WTC11 (cell line): Measurements from ENCODE around the gene PICALM. TPM values are rescaled to one million over a fixed set of nuclear protein-coding genes. Genes with fewer than 3 reads are reported as not detected.

Source experiments
- ATAC-seq: fragments of 200-7000 bp; cut with Tn5 transposase; 2 replicates; pipeline ENCODE4 v1.10.0; 2021; ENCODE audit warnings: mild to moderate bottlenecking, moderate library complexity
- CTCF ChIA-PET: fragments of 300-600 bp; sonication (Branson Sonifier 250); formaldehyde crosslinking; loops from one replicate; lab custom pipeline; 2021; ENCODE audit warnings: antibody characterized with exemption; lab: Charles Lee
- POLR2A ChIA-PET: fragments of 350-600 bp; sonication (Branson Sonifier 250); formaldehyde crosslinking; loops from one replicate; lab custom pipeline; 2021; ENCODE audit warnings: antibody characterized with exemption; lab: Charles Lee
- DNase-seq: peaks from one replicate; pipeline ENCODE4 v3.0.0; 2021; ENCODE audit warnings: low spot score
- H3K27ac Mint-ChIP-seq: 2 replicates; pipeline ENCODE4 v1.8.0; 2021; ENCODE audit warnings: mixed read lengths
- H3K27me3 Mint-ChIP-seq: 2 replicates; pipeline ENCODE4 v1.8.0; 2021; ENCODE audit warnings: low read depth, mild to moderate bottlenecking, moderate library complexity, mixed read lengths
- H3K36me3 Mint-ChIP-seq: 2 replicates; pipeline ENCODE4 v1.8.0; 2021; ENCODE audit warnings: mixed read lengths
- H3K4me1 Mint-ChIP-seq: 2 replicates; pipeline ENCODE4 v1.8.0; 2022; ENCODE audit warnings: mixed read lengths
- H3K4me3 Mint-ChIP-seq: 2 replicates; pipeline ENCODE4 v1.8.0; 2021; ENCODE audit warnings: mild to moderate bottlenecking, moderate library complexity, mixed read lengths
- H3K9me3 Mint-ChIP-seq: 2 replicates; pipeline ENCODE4 v1.8.0; 2021; ENCODE audit warnings: mixed read lengths
- CBFB ChIP-seq: sonication (generic); formaldehyde crosslinking; IDR thresholded peaks from 2 replicates; pipeline ENCODE4 v1.8.1; 2022; ENCODE audit warnings: mild to moderate bottlenecking, low read depth, missing genetic modification reagents
- ETV6 ChIP-seq: sonication (generic); formaldehyde crosslinking; IDR thresholded peaks from 2 replicates; pipeline ENCODE4 v1.8.1; 2022; ENCODE audit warnings: mild to moderate bottlenecking, missing genetic modification reagents
- IRF1 ChIP-seq: sonication (generic); formaldehyde crosslinking; IDR thresholded peaks from 2 replicates; pipeline ENCODE4 v1.8.0; 2023; ENCODE audit warnings: missing genetic modification reagents
- IRF2 ChIP-seq: sonication (generic); formaldehyde crosslinking; IDR thresholded peaks from 2 replicates; pipeline ENCODE4 v1.8.0; 2022; ENCODE audit warnings: low read depth, missing genetic modification reagents, borderline replicate concordance
- KAT7 ChIP-seq: sonication (generic); formaldehyde crosslinking; IDR thresholded peaks from 2 replicates; pipeline ENCODE4 v1.8.1; 2023; ENCODE audit warnings: missing genetic modification reagents, mild to moderate bottlenecking, borderline replicate concordance
- NFYB ChIP-seq: sonication (generic); formaldehyde crosslinking; conservative IDR thresholded peaks from 2 replicates; pipeline ENCODE4 v1.8.0; 2022; ENCODE audit warnings: low read depth, missing genetic modification reagents
- RELA ChIP-seq: sonication (generic); formaldehyde crosslinking; IDR thresholded peaks from 2 replicates; pipeline ENCODE4 v1.8.1; 2022; ENCODE audit warnings: missing genetic modification reagents, mild to moderate bottlenecking, borderline replicate concordance
- RORB ChIP-seq: fragments of 250-450 bp; sonication (Bioruptor Pico); IDR thresholded peaks from 2 replicates; pipeline ENCODE4 v1.9.0; 2021; ENCODE audit warnings: mild to moderate bottlenecking
- SMAD4 ChIP-seq: sonication (generic); formaldehyde crosslinking; IDR thresholded peaks from 2 replicates; pipeline ENCODE4 v1.8.0; 2022; ENCODE audit warnings: mild to moderate bottlenecking, missing genetic modification reagents
- SOX15 ChIP-seq: fragments of 250-450 bp; sonication (Bioruptor Pico); IDR thresholded peaks from 2 replicates; pipeline ENCODE4 v1.9.0; 2021; ENCODE audit warnings: mild to moderate bottlenecking
- SP1 ChIP-seq: sonication (generic); formaldehyde crosslinking; conservative IDR thresholded peaks from 2 replicates; pipeline ENCODE4 v1.8.1; 2022; ENCODE audit warnings: missing genetic modification reagents
- TCF7 ChIP-seq: sonication (generic); formaldehyde crosslinking; IDR thresholded peaks from 2 replicates; pipeline ENCODE4 v1.8.0; 2022; ENCODE audit warnings: mild to moderate bottlenecking, low read depth, missing genetic modification reagents, moderate library complexity
- USF2 ChIP-seq: sonication (generic); formaldehyde crosslinking; IDR thresholded peaks from 2 replicates; pipeline ENCODE4 v1.8.1; 2023; ENCODE audit warnings: mild to moderate bottlenecking, missing genetic modification reagents, moderate library complexity
- ZNF396 ChIP-seq: fragments of 250-450 bp; sonication (Bioruptor Pico); IDR thresholded peaks from 2 replicates; pipeline ENCODE4 v1.8.0; 2021; ENCODE audit warnings: mild to moderate bottlenecking, moderate library complexity, borderline replicate concordance
- ZNF423 ChIP-seq: fragments of 250-450 bp; sonication (Bioruptor Pico); IDR thresholded peaks from 2 replicates; pipeline ENCODE4 v2.1.2; 2022; ENCODE audit warnings: mild to moderate bottlenecking, moderate library complexity
- total RNA-seq: library from RNA; stranded (reverse); gene quantifications from 3 replicates; pipeline ENCODE4 v1.2.3, GENCODE V29; 2021
- TF ChIP-seq, protein P1 (sequence below): sonication (generic); formaldehyde crosslinking; conservative IDR thresholded peaks from 2 replicates; pipeline ENCODE4 v1.8.1; 2023; ENCODE audit warnings: mild to moderate bottlenecking, low read depth, missing genetic modification reagents, moderate library complexity
- TF ChIP-seq, protein P2 (sequence below): sonication (generic); formaldehyde crosslinking; IDR thresholded peaks from 2 replicates; pipeline ENCODE4 v1.8.1; 2022; ENCODE audit warnings: low read depth, missing genetic modification reagents, borderline replicate concordance
- TF ChIP-seq, protein P3 (sequence below): sonication (generic); formaldehyde crosslinking; IDR thresholded peaks from 2 replicates; pipeline ENCODE4 v1.8.0; 2022; ENCODE audit warnings: mild to moderate bottlenecking, missing genetic modification reagents
- TF ChIP-seq, protein P4 (sequence below): fragments of 250-450 bp; sonication (Bioruptor Pico); IDR thresholded peaks from 2 replicates; pipeline ENCODE4 v2.1.2; 2022; ENCODE audit warnings: mild to moderate bottlenecking, moderate library complexity
- TF ChIP-seq, protein P5 (sequence below): sonication (generic); formaldehyde crosslinking; conservative IDR thresholded peaks from 2 replicates; pipeline ENCODE4 v1.8.1; 2022; ENCODE audit warnings: mild to moderate bottlenecking, missing genetic modification reagents
- TF ChIP-seq, protein P6 (sequence below): sonication (generic); formaldehyde crosslinking; IDR thresholded peaks from 2 replicates; pipeline ENCODE4 v1.8.1; 2022; ENCODE audit warnings: missing genetic modification reagents, borderline replicate concordance
- TF ChIP-seq, protein P7 (sequence below): sonication (generic); formaldehyde crosslinking; IDR thresholded peaks from 2 replicates; pipeline ENCODE4 v1.8.0; 2022; ENCODE audit warnings: mild to moderate bottlenecking, missing genetic modification reagents

The PICALM gene
- total RNA-seq, 1 experiment from 2014 or later, result 69.9 TPM

DNA sequence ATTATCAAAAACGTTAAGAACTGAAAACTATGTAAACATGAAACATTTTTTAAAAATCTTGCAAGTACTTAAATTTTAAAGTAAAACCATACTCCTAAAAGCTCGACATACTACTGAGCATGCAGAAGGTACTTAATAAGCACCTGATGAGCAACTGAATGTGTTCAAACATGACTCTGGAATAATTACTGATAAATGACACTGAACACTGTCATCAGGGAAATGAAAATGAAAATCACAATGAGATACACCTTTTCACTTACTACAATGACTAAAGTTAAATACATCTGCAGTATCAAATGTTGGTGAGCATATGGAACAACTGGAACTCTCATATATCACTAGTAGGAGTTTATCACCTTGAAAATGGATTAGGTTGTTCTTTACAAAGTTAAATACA is 65.2 kb downstream of the PICALM start (continued):
- TF ChIP-seq, protein P1, sequence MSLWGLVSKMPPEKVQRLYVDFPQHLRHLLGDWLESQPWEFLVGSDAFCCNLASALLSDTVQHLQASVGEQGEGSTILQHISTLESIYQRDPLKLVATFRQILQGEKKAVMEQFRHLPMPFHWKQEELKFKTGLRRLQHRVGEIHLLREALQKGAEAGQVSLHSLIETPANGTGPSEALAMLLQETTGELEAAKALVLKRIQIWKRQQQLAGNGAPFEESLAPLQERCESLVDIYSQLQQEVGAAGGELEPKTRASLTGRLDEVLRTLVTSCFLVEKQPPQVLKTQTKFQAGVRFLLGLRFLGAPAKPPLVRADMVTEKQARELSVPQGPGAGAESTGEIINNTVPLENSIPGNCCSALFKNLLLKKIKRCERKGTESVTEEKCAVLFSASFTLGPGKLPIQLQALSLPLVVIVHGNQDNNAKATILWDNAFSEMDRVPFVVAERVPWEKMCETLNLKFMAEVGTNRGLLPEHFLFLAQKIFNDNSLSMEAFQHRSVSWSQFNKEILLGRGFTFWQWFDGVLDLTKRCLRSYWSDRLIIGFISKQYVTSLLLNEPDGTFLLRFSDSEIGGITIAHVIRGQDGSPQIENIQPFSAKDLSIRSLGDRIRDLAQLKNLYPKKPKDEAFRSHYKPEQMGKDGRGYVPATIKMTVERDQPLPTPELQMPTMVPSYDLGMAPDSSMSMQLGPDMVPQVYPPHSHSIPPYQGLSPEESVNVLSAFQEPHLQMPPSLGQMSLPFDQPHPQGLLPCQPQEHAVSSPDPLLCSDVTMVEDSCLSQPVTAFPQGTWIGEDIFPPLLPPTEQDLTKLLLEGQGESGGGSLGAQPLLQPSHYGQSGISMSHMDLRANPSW (CRISPR knock-in tag), result no peak
- TF ChIP-seq, protein P2, sequence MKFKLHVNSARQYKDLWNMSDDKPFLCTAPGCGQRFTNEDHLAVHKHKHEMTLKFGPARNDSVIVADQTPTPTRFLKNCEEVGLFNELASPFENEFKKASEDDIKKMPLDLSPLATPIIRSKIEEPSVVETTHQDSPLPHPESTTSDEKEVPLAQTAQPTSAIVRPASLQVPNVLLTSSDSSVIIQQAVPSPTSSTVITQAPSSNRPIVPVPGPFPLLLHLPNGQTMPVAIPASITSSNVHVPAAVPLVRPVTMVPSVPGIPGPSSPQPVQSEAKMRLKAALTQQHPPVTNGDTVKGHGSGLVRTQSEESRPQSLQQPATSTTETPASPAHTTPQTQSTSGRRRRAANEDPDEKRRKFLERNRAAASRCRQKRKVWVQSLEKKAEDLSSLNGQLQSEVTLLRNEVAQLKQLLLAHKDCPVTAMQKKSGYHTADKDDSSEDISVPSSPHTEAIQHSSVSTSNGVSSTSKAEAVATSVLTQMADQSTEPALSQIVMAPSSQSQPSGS (CRISPR knock-in tag), result no peak
- no peak for TF ChIP-seq KAT7 (CRISPR knock-in tag)

DNA sequence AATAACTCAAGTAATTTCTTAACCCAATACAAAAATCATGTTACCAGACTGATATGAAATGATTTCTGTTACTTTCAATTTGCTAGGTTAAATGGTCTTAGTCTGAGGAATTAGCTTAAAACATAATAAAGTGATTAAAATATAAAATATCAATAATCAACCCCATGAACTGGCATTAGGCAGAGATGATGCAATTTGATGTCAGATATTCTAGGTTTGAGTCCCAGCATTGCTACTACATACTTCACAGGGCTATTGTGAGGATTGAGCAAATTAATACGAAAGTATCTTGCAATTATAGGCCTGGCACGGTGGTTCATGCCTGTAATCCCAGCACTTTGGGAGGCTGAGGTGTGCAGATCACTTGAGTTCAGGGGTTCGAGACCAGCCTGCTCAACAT is 66.5 kb downstream of the PICALM start:
- H3K4me3 Mint-ChIP-seq, result no peak overlapping the region
- H3K9me3 Mint-ChIP-seq, result no peaks in the 10 kb centered on the region
- TF ChIP-seq KAT7 (CRISPR knock-in tag) (no peak), RELA (CRISPR knock-in tag) (no peak), ETV6 (CRISPR knock-in tag) (no peak), SOX15 (CRISPR knock-in tag) (no peak), TCF7 (CRISPR knock-in tag) (no peak), CBFB (CRISPR knock-in tag) (no peak), IRF1 (no peak), NFYB (CRISPR knock-in tag) (no peak)
- TF ChIP-seq, protein P3, sequence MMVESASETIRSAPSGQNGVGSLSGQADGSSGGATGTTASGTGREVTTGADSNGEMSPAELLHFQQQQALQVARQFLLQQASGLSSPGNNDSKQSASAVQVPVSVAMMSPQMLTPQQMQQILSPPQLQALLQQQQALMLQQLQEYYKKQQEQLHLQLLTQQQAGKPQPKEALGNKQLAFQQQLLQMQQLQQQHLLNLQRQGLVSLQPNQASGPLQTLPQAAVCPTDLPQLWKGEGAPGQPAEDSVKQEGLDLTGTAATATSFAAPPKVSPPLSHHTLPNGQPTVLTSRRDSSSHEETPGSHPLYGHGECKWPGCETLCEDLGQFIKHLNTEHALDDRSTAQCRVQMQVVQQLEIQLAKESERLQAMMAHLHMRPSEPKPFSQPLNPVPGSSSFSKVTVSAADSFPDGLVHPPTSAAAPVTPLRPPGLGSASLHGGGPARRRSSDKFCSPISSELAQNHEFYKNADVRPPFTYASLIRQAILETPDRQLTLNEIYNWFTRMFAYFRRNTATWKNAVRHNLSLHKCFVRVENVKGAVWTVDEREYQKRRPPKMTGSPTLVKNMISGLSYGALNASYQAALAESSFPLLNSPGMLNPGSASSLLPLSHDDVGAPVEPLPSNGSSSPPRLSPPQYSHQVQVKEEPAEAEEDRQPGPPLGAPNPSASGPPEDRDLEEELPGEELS (CRISPR knock-in tag), result no peak
- TF ChIP-seq, protein P4, sequence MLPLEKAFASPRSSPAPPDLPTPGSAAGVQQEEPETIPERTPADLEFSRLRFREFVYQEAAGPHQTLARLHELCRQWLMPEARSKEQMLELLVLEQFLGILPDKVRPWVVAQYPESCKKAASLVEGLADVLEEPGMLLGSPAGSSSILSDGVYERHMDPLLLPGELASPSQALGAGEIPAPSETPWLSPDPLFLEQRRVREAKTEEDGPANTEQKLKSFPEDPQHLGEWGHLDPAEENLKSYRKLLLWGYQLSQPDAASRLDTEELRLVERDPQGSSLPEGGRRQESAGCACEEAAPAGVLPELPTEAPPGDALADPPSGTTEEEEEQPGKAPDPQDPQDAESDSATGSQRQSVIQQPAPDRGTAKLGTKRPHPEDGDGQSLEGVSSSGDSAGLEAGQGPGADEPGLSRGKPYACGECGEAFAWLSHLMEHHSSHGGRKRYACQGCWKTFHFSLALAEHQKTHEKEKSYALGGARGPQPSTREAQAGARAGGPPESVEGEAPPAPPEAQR (CRISPR knock-in tag), result no peak
- TF ChIP-seq, protein P5, sequence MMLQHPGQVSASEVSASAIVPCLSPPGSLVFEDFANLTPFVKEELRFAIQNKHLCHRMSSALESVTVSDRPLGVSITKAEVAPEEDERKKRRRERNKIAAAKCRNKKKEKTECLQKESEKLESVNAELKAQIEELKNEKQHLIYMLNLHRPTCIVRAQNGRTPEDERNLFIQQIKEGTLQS, result no peak
- TF ChIP-seq, all 79 proteins: peak for 0
- no peak for ATAC-seq
- Mint-ChIP-seq H3K4me1 (no peaks in the 10 kb centered on the region; the same call in 1 of the 2 replicates), H3K36me3 (peaks cover 41% of the 10 kb centered on the region), H3K27ac (no peak overlapping the region), H3K27me3 (no peaks in the 10 kb centered on the region)
- ChIA-PET CTCF (no interaction called here), POLR2A (no interaction called here)
- no peak for DNase-seq

- ATAC-seq (no peak), DNase-seq (no peak)
- H3K27ac Mint-ChIP-seq, result no peak overlapping the region
- no peak overlapping the region for H3K4me3 Mint-ChIP-seq
- CTCF ChIA-PET, result interaction anchor here (0.9 to 1.6 kb wide), 2 partner anchors 50 to 136 kb away, joined by 3 to 6 read pairs; partner anchors contain the start of gene CCDC83
- H3K9me3 Mint-ChIP-seq, result no peaks in the 10 kb centered on the region
- H3K4me1 Mint-ChIP-seq, result no peaks in the 10 kb centered on the region
- no peaks in the 10 kb centered on the region for H3K27me3 Mint-ChIP-seq
- H3K36me3 Mint-ChIP-seq, result peaks cover 9% of the 10 kb centered on the region; the same call in 1 of the 2 replicates
- POLR2A ChIA-PET, result interaction anchor here (0.7 kb wide), 1 partner anchor 78 kb away, joined by 4 read pairs; no protein-coding TSS in a partner anchor
- TF ChIP-seq SP1 (CRISPR knock-in tag), result no peak
- TF ChIP-seq SMAD4 (CRISPR knock-in tag), result no peak
- no peak for TF ChIP-seq RORB (CRISPR knock-in tag)
- TF ChIP-seq, protein P6, sequence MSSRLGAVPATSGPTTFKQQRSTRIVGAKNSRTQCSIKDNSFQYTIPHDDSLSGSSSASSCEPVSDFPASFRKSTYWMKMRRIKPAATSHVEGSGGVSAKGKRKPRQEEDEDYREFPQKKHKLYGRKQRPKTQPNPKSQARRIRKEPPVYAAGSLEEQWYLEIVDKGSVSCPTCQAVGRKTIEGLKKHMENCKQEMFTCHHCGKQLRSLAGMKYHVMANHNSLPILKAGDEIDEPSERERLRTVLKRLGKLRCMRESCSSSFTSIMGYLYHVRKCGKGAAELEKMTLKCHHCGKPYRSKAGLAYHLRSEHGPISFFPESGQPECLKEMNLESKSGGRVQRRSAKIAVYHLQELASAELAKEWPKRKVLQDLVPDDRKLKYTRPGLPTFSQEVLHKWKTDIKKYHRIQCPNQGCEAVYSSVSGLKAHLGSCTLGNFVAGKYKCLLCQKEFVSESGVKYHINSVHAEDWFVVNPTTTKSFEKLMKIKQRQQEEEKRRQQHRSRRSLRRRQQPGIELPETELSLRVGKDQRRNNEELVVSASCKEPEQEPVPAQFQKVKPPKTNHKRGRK, result no peak
- TF ChIP-seq IRF2 (CRISPR knock-in tag), result no peak
- no peak for TF ChIP-seq NFYB (CRISPR knock-in tag)
- TF ChIP-seq USF2 (CRISPR knock-in tag), result no peak
- TF ChIP-seq, protein P7, sequence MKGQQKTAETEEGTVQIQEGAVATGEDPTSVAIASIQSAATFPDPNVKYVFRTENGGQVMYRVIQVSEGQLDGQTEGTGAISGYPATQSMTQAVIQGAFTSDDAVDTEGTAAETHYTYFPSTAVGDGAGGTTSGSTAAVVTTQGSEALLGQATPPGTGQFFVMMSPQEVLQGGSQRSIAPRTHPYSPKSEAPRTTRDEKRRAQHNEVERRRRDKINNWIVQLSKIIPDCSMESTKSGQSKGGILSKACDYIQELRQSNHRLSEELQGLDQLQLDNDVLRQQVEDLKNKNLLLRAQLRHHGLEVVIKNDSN (CRISPR knock-in tag), result no peak
- no peak for TF ChIP-seq ZNF423 (CRISPR knock-in tag)
- TF ChIP-seq ZNF396 (CRISPR knock-in tag), result no peak
Measured at GRCh38 chr11:85991508-85991907, 77.4 kb downstream of the PICALM start.
